Measurements from ENCODE around the gene TMEM132D.

DNA sequence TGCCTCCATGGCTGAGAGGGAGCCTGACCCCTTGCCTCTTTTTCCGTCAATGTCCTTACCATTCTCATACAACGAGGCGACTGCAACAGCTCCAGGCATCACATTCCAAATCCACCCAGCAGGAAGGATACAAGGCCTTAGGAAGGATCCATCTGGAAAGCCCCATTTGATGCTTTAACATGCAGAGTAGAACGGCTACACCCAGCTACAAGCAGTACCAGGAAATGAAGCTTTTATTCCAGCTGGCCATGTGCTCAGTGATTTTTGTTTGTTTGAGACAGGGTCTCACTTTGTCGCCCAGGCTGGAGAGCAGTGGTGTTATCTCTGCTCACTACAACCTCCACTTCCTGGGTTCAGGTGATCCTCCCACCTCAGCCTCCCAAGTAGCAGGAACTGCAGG is 124.8 kb downstream of the TMEM132D start:
- no peak for TF ChIP-seq EZH2phosphoT487 (conservative IDR thresholded peaks at IDR 0.05; ENCODE audit: low read length)
- TF ChIP-seq, protein P1, sequence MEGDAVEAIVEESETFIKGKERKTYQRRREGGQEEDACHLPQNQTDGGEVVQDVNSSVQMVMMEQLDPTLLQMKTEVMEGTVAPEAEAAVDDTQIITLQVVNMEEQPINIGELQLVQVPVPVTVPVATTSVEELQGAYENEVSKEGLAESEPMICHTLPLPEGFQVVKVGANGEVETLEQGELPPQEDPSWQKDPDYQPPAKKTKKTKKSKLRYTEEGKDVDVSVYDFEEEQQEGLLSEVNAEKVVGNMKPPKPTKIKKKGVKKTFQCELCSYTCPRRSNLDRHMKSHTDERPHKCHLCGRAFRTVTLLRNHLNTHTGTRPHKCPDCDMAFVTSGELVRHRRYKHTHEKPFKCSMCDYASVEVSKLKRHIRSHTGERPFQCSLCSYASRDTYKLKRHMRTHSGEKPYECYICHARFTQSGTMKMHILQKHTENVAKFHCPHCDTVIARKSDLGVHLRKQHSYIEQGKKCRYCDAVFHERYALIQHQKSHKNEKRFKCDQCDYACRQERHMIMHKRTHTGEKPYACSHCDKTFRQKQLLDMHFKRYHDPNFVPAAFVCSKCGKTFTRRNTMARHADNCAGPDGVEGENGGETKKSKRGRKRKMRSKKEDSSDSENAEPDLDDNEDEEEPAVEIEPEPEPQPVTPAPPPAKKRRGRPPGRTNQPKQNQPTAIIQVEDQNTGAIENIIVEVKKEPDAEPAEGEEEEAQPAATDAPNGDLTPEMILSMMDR (IDR thresholded peaks at IDR 0.05; ENCODE audit: insufficient read depth, low read length, poor library complexity, severe bottlenecking): no peak

Data from SU-DHL-6 (cell line).